Endothelial cell of umbilical vein (primary cell): ENCODE measurements around the gene CELSR1. TPM values are rescaled to one million over a fixed set of nuclear protein-coding genes. Genes with fewer than 3 reads are reported as not detected.

Experiments used
- BruUV-seq: library from RNA; stranded (reverse); fragments of 400-500 nt; replicated peaks from 2 replicates; lab custom pipeline; 2021; lab: Mats Ljungman, UMichigan
- CTCF ChIA-PET: fragments of 300-600, 350-600 bp; sonication (Branson Sonifier 250); formaldehyde crosslinking; loops from one replicate; lab custom pipeline; 2021; ENCODE audit warnings: antibody characterized with exemption, inconsistent platforms; lab: Charles Lee
- POLR2A ChIA-PET: fragments of 300-600, 350-600 bp; sonication (Branson Sonifier 250); formaldehyde crosslinking; loops from one replicate; lab custom pipeline; 2021; ENCODE audit warnings: antibody characterized with exemption, inconsistent platforms; lab: Charles Lee
- DNase-seq: peaks from one replicate; pipeline ENCODE4 v3.0.0-alpha.2; 2011; ENCODE audit warnings: low read depth, low spot score
- FAIRE-seq: peaks from 2 replicates; lab custom pipeline; 2011; peaks lifted over from hg19 to GRCh38; lab: Jason Lieb, UNC
- H2AFZ ChIP-seq: 2 replicates; pipeline ENCODE4 v1.6.0; 2012; ENCODE audit warnings: low read depth, low read length, control low read depth, inconsistent platforms
- H3K27ac ChIP-seq: 2 replicates; pipeline ENCODE4 v1.5.1; 2011; ENCODE audit warnings: low read depth, mild to moderate bottlenecking, control low read depth, low read length, moderate library complexity; ENCODE audit not compliant: insufficient read depth
- H3K27me3 ChIP-seq, 2 experiments: 2 replicates each; pipeline versions ENCODE4 v1.6.0 to v1.6.1; 2011; ENCODE audit warnings: low read length in 2 of 2, mixed read lengths in 1 of 2; ENCODE audit not compliant: control insufficient read depth in 2 of 2, insufficient read depth in 2 of 2
- H3K36me3 ChIP-seq, 2 experiments: 2 replicates in 1 of 2; 3 replicates in 1 of 2; pipeline ENCODE4 v1.5.1; 2011; ENCODE audit warnings: low read length in 2 of 2, mild to moderate bottlenecking in 1 of 2, moderate library complexity in 1 of 2; ENCODE audit not compliant: control insufficient read depth in 2 of 2, insufficient read depth in 2 of 2; ENCODE audit errors: extremely low read depth in 1 of 2
- H3K4me1 ChIP-seq: 3 replicates; pipeline ENCODE4 v1.5.1; 2011; ENCODE audit warnings: mild to moderate bottlenecking, low read length; ENCODE audit not compliant: control insufficient read depth, insufficient read depth; ENCODE audit errors: extremely low read depth
- H3K4me2 ChIP-seq: 2 replicates; pipeline ENCODE4 v1.6.1; 2011; ENCODE audit warnings: low read length, control low read depth, mixed read lengths; ENCODE audit not compliant: insufficient read depth
- H3K4me3 ChIP-seq, 3 experiments: fragments of 200-600 bp in 1 of 3; sonication (generic), shearing (Covaris generic) in 1 of 3; replicated peaks in 1 of 3; 2 replicates each; pipeline ENCODE4 v1.5.1; 2011 to 2016; ENCODE audit warnings: control low read depth in 3 of 3, low read length in 3 of 3, mild to moderate bottlenecking in 2 of 3, inconsistent platforms in 1 of 3, low read depth in 1 of 3, moderate library complexity in 1 of 3; ENCODE audit not compliant: insufficient read depth in 1 of 3
- H3K79me2 ChIP-seq: 2 replicates; pipeline ENCODE4 v1.6.0; 2012; ENCODE audit warnings: low read length, inconsistent platforms; ENCODE audit not compliant: control insufficient read depth, insufficient read depth
- H3K9ac ChIP-seq: replicated peaks from 2 replicates; pipeline ENCODE3; 2011; ENCODE audit warnings: low read length, control low read depth; ENCODE audit not compliant: insufficient read depth; ENCODE audit errors: extremely low read depth
- H3K9me1 ChIP-seq: replicated peaks from 3 replicates; pipeline ENCODE4 v1.6.0; 2011; ENCODE audit warnings: mild to moderate bottlenecking, low read length; ENCODE audit not compliant: control insufficient read depth, insufficient read depth; ENCODE audit errors: extremely low read depth
- H3K9me3 ChIP-seq: replicated peaks from 2 replicates; pipeline ENCODE4 v1.5.1; 2012; ENCODE audit warnings: low read length, inconsistent platforms; ENCODE audit not compliant: control insufficient read depth, insufficient read depth
- H4K20me1 ChIP-seq: replicated peaks from 2 replicates; pipeline ENCODE3; 2011; ENCODE audit warnings: mild to moderate bottlenecking, low read length; ENCODE audit not compliant: control insufficient read depth, insufficient read depth; ENCODE audit errors: extremely low read depth
- EZH2 ChIP-seq: IDR thresholded peaks from 2 replicates; pipeline ENCODE4 v1.6.1; 2012; ENCODE audit warnings: borderline replicate concordance, low read depth, mild to moderate bottlenecking, moderate library complexity, low read length, inconsistent platforms; ENCODE audit not compliant: severe bottlenecking
- FOS ChIP-seq: IDR thresholded peaks from 2 replicates; pipeline ENCODE4 v1.6.1; 2011; ENCODE audit warnings: mild to moderate bottlenecking, low read length, moderate library complexity, borderline replicate concordance; ENCODE audit not compliant: insufficient read depth
- GATA2 ChIP-seq: IDR thresholded peaks from 2 replicates; pipeline ENCODE4 v1.7.0; 2011; ENCODE audit warnings: low read depth, mild to moderate bottlenecking, moderate library complexity, mixed read lengths, low read length; ENCODE audit not compliant: insufficient read length, insufficient read depth
- JUN ChIP-seq: IDR thresholded peaks from 2 replicates; pipeline ENCODE4 v1.6.1; 2011; ENCODE audit warnings: borderline replicate concordance, low read depth; ENCODE audit not compliant: insufficient read length, insufficient read depth
- MYC ChIP-seq: IDR thresholded peaks from one replicate; pipeline ENCODE4 v1.6.1; 2011; ENCODE audit warnings: mild to moderate bottlenecking, low read depth, low read length
- POLR2A ChIP-seq: IDR thresholded peaks from 2 replicates; pipeline ENCODE4 v1.6.1; 2012; ENCODE audit warnings: low read depth, mild to moderate bottlenecking, control low read depth, low read length
- POLR2AphosphoS5 ChIP-seq: IDR thresholded peaks from 2 replicates; pipeline ENCODE4 v1.6.1; 2012; ENCODE audit warnings: low read depth, mild to moderate bottlenecking, control low read depth, low read length, moderate library complexity; ENCODE audit not compliant: insufficient read depth
- dilution Hi-C: fragments of 300-500 bp; cut with MboI; formaldehyde crosslinking; loops from one replicate; pipeline ENCODE4 v1.15.0; 2019; ENCODE audit warnings: low sequenced_read_pairs; ENCODE audit not compliant: extremely low pct_ligation_motif_present
- intact Hi-C: fragments of 100-400 bp; cut with micrococcal nuclease; formaldehyde crosslinking; loops from one replicate; pipeline ENCODE4 v1.10.0; 2022
- polyA plus RNA-seq, 4 experiments: library from polyadenylated mRNA; depleted of rRNA in 3 of 4; stranded (reverse) in 3 of 4; unstranded in 1 of 4; fragments of >200 nt; gene quantifications; 2 replicates each; pipeline versions ENCODE4 v1.2.1 to v1.2.3, GENCODE V29; 2011 to 2012; ENCODE audit warnings: missing spikeins in 1 of 4
- total RNA-seq: library from RNA; stranded (reverse); gene quantifications from 2 replicates; pipeline ENCODE4 v1.2.3, GENCODE V29; 2021
- TF ChIP-seq, protein P1 (sequence below), 2 donors: IDR thresholded peaks; 1 replicate in 1 of 2; 2 replicates in 1 of 2; pipeline ENCODE4 v1.5.1; 2011; ENCODE audit warnings: low read length in 2 of 2, mild to moderate bottlenecking in 2 of 2, moderate library complexity in 2 of 2, control low read depth in 1 of 2, inconsistent platforms in 1 of 2, low read depth in 1 of 2; ENCODE audit not compliant: insufficient read depth in 1 of 2; ENCODE audit errors: extremely low read depth in 1 of 2
- TF ChIP-seq, protein P2 (sequence below): IDR thresholded peaks from 2 replicates; pipeline ENCODE4 v1.6.1; 2011; ENCODE audit not compliant: insufficient read depth, insufficient read length

Gene CELSR1
- total and polyA plus RNA-seq, 2 donors (not counting 3 experiments of a cell fraction or from before 2014, with no cell fraction given): 3.7 to 5.4 TPM

DNA sequence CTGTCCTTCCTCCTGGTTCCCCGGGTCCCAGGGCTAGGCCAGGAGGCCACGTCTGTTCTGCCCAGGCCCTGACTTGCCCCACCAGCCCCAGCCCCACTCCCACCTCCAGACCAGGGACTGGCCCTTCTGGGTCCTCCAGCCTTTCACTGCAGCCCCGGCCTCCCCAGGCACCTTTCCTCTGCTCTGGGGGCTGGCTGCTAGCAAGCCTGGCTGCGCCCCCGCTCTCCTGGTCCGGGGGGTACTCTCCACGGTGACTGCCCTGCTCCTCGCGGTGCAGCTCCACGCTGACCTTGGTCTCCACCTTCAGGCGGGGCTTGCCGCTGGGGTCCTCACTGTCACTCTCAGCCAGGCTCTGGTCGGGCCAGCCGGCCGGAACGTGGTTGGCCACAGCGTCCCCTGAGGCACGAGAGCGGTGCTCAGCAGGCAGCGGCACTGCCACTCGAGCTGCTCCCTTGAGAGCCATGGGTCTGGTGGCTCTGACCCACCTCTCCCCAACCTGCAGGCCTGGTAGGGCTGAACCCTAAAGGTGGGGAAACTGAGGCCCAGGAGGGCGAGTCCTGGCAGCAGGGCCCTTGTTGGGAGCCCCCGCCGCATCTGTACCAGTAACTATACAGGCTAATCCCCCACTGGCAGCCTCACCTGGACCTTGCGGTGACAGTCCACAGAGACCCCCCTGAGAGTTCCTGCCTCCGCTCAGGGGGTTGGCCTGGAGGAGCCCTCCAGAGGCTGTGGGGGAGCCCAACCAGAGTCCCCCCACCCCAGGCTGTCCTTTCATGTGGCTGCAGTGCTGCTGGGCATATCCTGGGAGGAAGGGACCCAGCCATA, 172.9 kb downstream of the CELSR1 start:
- no peaks in the 10 kb centered on the region for H3K9me1 ChIP-seq
- no peaks in the 10 kb centered on the region for H3K4me1 ChIP-seq
- H2AFZ ChIP-seq: no peak overlapping the region
- ChIA-PET CTCF (interaction anchor here (1.0 to 6.2 kb wide), 2 partner anchors 9 to 176 kb away, joined by 4 to 418 read pairs; partner anchors contain the start of gene CELSR1), POLR2A (no interaction called here)
- intact Hi-C loops (no loop called here), dilution Hi-C loops (no loop called here)
- no peak for DNase-seq
- H3K27ac ChIP-seq: no peak overlapping the region
- H3K27me3 ChIP-seq: no peaks in the 10 kb centered on the region
- no peak overlapping the region for H3K9ac ChIP-seq
- no peaks in the 10 kb centered on the region for H3K9me3 ChIP-seq
- FAIRE-seq: no peak
- no peak overlapping the region for H3K4me2 ChIP-seq
- no peaks in the 10 kb centered on the region for H3K79me2 ChIP-seq
- H3K4me3 ChIP-seq: no peak overlapping the region
- H4K20me1 ChIP-seq: no peaks in the 10 kb centered on the region
- no peaks in the 10 kb centered on the region for H3K36me3 ChIP-seq
- no peak for TF ChIP-seq GATA2
- no peak for TF ChIP-seq MYC
- no peak for TF ChIP-seq POLR2A
- TF ChIP-seq POLR2AphosphoS5: no peak
- TF ChIP-seq, protein P1, sequence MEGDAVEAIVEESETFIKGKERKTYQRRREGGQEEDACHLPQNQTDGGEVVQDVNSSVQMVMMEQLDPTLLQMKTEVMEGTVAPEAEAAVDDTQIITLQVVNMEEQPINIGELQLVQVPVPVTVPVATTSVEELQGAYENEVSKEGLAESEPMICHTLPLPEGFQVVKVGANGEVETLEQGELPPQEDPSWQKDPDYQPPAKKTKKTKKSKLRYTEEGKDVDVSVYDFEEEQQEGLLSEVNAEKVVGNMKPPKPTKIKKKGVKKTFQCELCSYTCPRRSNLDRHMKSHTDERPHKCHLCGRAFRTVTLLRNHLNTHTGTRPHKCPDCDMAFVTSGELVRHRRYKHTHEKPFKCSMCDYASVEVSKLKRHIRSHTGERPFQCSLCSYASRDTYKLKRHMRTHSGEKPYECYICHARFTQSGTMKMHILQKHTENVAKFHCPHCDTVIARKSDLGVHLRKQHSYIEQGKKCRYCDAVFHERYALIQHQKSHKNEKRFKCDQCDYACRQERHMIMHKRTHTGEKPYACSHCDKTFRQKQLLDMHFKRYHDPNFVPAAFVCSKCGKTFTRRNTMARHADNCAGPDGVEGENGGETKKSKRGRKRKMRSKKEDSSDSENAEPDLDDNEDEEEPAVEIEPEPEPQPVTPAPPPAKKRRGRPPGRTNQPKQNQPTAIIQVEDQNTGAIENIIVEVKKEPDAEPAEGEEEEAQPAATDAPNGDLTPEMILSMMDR (IDR thresholded peaks at IDR 0.05; ENCODE audit: extremely low read depth in 1 of 2, insufficient read depth in 1 of 2, low read depth in 1 of 2, low read length in 2 of 2): no peak
- TF ChIP-seq EZH2: no peak
- TF ChIP-seq, protein P2, sequence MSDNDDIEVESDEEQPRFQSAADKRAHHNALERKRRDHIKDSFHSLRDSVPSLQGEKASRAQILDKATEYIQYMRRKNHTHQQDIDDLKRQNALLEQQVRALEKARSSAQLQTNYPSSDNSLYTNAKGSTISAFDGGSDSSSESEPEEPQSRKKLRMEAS: no peak
- no peak for TF ChIP-seq FOS
- TF ChIP-seq JUN: no peak
- BruUV-seq: no TSS peak
